Uterus (tissue), 4 donors: Measurements from ENCODE around the gene VAT1L. TPM values are rescaled to one million over a fixed set of nuclear protein-coding genes. Genes with fewer than 3 reads are reported as not detected.

ENCODE experiments used
- DNase-seq, 2 donors: peaks; one replicate each; pipeline ENCODE4 v3.0.0-alpha.2; 2019 to 2020
- H3K27ac ChIP-seq, 2 donors: fragments of 200-600 bp; sonication (generic); 1 replicate in 1 of 2; 2 replicates in 1 of 2; pipeline ENCODE4 v1.5.1; 2016 to 2018
- H3K27me3 ChIP-seq, 2 donors: fragments of 200-600 bp; sonication (generic); one replicate each; pipeline ENCODE4 v1.5.1; 2018 to 2019; ENCODE audit warnings: control low read depth in 1 of 2
- H3K36me3 ChIP-seq, 2 donors: fragments of 200-600 bp; sonication (generic); one replicate each; pipeline ENCODE4 v1.5.1; 2019; ENCODE audit warnings: control low read depth in 1 of 2
- H3K4me1 ChIP-seq, 2 donors: fragments of 200-600 bp; sonication (generic); one replicate each; pipeline ENCODE4 v1.5.1; 2018 to 2019; ENCODE audit warnings: control low read depth in 1 of 2
- H3K4me3 ChIP-seq, 2 donors: fragments of 200-600 bp; sonication (generic); 1 replicate in 1 of 2; 2 replicates in 1 of 2; pipeline ENCODE4 v1.5.1; 2018 to 2019; ENCODE audit warnings: mild to moderate bottlenecking in 1 of 2
- H3K9me3 ChIP-seq, 2 donors: fragments of 200-600 bp; sonication (generic); one replicate each; pipeline ENCODE4 v1.5.1; 2019; ENCODE audit warnings: control low read depth in 1 of 2
- POLR2A ChIP-seq, 2 donors: fragments of 450-650 bp; IDR thresholded peaks; one replicate each; pipeline ENCODE4 v1.6.1; 2016; ENCODE audit warnings: antibody characterized with exemption in 2 of 2, mild to moderate bottlenecking in 1 of 2, moderate library complexity in 1 of 2
- intact Hi-C: fragments of 100-400 bp; cut with DNase I; formaldehyde crosslinking; loops from one replicate; pipeline ENCODE4 v1.15.1; 2023; ENCODE audit warnings: low total_unique reads
- total RNA-seq, 4 donors: library from RNA; depleted of rRNA in 3 of 4; stranded (reverse); fragments of >200 nt in 3 of 4; gene quantifications; one replicate each; pipeline versions ENCODE4 v1.1.0 to v1.2.4, GENCODE V29; 2014 to 2023
- TF ChIP-seq, protein P1 (sequence below), 4 experiments: fragments of 200-600 bp in 2 of 4; fragments of 450-650 bp in 2 of 4; sonication (generic) in 2 of 4; IDR thresholded peaks; one replicate each; pipeline ENCODE4 v1.5.1; 2016 to 2019; ENCODE audit warnings: antibody characterized with exemption in 4 of 4, mild to moderate bottlenecking in 2 of 4, moderate library complexity in 1 of 4
- donor health status: DM: yes; HTN: yes; CAD: no.

The VAT1L gene
- total RNA-seq, 4 donors from 2014 or later = 0.29 to 3.8 (median 1.7) TPM

DNA sequence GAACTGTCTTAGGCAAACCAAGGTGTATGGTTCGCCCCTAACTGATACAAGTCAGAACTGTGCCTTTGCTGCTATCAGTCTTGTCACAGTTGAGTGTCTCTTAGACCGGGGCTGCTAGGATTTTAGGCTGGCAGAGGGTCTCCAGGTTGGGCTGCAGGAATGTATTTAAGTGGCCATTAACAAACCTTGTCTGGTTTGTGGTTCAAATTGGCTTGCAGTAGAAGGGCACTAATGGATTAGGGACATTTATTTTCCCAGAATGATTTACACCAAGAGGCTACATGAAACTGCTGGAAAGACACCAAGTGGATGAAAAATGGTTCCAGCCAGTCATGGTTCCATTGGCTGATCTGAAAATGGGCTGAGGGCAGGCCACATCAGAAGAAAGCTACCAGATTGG, 5.1 kb downstream of the VAT1L start:
- intact Hi-C loops = no loop called here
- TF ChIP-seq POLR2A (IDR thresholded peaks at IDR 0.05) = no peak
- TF ChIP-seq, protein P1, sequence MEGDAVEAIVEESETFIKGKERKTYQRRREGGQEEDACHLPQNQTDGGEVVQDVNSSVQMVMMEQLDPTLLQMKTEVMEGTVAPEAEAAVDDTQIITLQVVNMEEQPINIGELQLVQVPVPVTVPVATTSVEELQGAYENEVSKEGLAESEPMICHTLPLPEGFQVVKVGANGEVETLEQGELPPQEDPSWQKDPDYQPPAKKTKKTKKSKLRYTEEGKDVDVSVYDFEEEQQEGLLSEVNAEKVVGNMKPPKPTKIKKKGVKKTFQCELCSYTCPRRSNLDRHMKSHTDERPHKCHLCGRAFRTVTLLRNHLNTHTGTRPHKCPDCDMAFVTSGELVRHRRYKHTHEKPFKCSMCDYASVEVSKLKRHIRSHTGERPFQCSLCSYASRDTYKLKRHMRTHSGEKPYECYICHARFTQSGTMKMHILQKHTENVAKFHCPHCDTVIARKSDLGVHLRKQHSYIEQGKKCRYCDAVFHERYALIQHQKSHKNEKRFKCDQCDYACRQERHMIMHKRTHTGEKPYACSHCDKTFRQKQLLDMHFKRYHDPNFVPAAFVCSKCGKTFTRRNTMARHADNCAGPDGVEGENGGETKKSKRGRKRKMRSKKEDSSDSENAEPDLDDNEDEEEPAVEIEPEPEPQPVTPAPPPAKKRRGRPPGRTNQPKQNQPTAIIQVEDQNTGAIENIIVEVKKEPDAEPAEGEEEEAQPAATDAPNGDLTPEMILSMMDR (IDR thresholded peaks at IDR 0.05) = no peak
- Histone ChIP-seq H3K4me1 (no peaks in the 10 kb centered on the region), H3K9me3 (no peaks in the 10 kb centered on the region), H3K4me3 (no peak overlapping the region), H3K27ac (no peak overlapping the region), H3K27me3 (no peaks in the 10 kb centered on the region), H3K36me3 (no peaks in the 10 kb centered on the region)
- no peak for DNase-seq

DNA sequence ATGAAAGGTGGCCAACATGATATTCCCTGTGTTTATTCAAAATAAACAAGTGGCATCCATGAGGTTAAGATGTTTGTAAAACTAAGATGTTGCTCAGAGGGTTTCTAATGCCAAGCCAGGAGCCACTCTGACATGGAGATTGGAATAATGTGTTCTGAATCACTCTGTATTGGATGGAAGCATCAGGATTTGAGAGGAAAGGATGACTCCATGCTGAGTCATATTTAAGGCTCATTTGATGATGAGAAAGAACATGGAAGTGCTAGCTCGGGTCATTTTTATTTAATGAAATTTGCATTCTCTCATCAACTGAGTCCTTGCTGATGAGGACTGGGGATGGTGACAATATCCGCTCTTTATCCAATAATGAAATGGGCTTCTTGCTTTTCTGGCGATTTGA, 6.2 kb downstream of the VAT1L start:
- Histone ChIP-seq H3K27me3 (no peaks in the 10 kb centered on the region), H3K27ac (no peak overlapping the region), H3K4me3 (no peak overlapping the region), H3K9me3 (no peaks in the 10 kb centered on the region), H3K4me1 (no peaks in the 10 kb centered on the region), H3K36me3 (no peaks in the 10 kb centered on the region)
- DNase-seq = no peak
- intact Hi-C loops = no loop called here
- TF ChIP-seq, protein P1 (IDR thresholded peaks at IDR 0.05) = no peak
- TF ChIP-seq POLR2A (IDR thresholded peaks at IDR 0.05) = no peak

DNA sequence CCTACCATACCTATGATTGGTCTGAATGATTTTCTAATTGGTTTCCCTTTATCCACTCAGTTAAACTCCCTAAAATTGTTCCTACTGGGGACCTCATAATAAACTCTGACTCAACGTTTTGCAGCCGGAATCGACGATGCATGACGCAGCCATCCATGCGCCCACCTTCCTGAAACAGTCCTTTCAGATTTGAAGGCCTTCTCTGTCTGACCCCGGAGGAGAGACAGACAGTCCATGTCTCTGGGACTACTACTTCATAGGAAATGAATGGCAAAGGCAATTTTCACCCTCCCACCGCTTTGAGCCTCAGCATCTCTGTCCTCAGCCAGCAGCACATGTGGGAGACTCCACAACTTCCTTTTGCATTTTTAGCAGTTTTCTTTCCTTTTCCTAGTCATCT, 13.5 kb downstream of the VAT1L start:
- H3K4me3 ChIP-seq = no peak overlapping the region
- H3K4me1 ChIP-seq = no peaks in the 10 kb centered on the region
- H3K27me3 ChIP-seq = no peaks in the 10 kb centered on the region
- no peaks in the 10 kb centered on the region for H3K36me3 ChIP-seq
- TF ChIP-seq, protein P1 (IDR thresholded peaks at IDR 0.05) = no peak
- TF ChIP-seq POLR2A (IDR thresholded peaks at IDR 0.05) = no peak
- H3K27ac ChIP-seq = no peak overlapping the region
- no peak for DNase-seq
- intact Hi-C loops = no loop called here
- no peaks in the 10 kb centered on the region for H3K9me3 ChIP-seq

DNA sequence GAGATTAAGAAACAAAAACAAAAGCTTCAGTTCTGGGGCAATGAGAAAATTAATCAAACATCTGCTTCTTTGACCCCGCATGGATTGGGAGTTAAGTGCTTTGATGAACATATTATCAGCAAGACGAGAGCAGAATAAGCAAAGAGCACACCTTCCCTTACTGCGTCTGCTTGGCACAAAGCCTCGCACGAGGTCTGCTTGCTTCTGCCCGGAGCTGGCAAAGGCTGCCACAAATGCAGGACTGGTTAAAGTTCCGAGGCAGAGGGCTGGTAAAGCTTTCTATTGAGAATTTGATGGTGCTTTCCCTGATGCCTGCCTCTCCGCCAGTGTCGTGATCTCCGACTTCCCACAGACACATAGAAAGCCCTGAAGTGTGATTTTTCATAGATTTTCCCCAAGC, 17.0 kb downstream of the VAT1L start:
- H3K9me3 ChIP-seq = no peaks in the 10 kb centered on the region
- DNase-seq = no peak
- TF ChIP-seq POLR2A (IDR thresholded peaks at IDR 0.05) = no peak
- TF ChIP-seq, protein P1 (IDR thresholded peaks at IDR 0.05) = no peak
- no peaks in the 10 kb centered on the region for H3K27me3 ChIP-seq
- no peak overlapping the region for H3K27ac ChIP-seq
- intact Hi-C loops = no loop called here
- no peaks in the 10 kb centered on the region for H3K4me1 ChIP-seq
- no peak overlapping the region for H3K4me3 ChIP-seq
- H3K36me3 ChIP-seq = no peaks in the 10 kb centered on the region

DNA sequence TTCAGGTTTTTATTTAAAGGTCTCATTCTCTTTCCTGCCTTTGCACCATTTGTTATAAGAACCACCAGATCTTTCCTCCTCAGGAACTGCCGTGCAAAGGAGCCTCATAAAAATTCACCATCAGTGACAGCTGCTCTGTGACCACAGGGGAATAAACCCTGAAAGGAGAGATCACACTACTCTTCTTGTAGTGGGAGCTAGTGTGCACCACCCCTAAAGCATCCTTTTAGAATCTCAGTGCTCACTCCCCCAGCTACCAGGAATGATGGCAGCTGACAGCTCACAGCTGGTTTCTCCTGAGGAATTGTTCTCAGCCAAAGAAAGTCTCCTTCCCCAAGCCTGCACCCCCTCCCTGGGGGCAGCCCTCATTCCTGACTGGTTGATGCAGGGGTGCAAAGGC, 18.7 kb downstream of the VAT1L start:
- H3K27ac ChIP-seq = no peak overlapping the region
- no peaks in the 10 kb centered on the region for H3K36me3 ChIP-seq

DNA sequence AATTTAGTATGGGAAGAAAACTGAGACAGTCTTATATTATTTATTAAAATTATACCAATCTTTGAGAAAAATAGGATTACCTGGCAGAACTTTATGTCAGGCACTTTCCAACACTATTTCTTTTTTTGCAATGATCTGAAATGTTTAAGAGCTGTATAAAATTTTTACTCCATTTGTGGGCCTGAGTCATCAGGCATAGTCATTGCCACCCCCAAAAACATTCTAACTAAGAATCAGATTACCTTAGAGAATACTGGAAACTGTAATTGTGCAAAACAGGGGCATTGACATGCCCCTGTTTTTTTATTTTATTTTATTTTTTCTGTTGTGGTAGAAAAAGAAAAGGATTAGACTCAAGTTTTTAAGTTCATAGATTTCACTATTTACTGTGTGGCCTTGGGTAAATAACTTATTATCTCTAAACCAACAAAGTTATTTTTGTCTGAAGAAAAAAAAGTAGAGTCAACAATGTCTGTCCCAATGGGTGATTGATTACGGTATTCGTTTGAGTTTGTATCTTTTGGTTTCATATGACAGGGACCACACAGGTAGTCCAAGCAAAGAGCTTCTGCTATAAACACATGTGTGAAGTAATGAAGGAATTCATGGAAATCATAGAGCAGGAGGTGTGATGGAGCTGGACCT, 24.6 kb downstream of the VAT1L start:
- intact Hi-C loops = no loop called here

More for the DNA sequence above, 18.7 kb downstream of the VAT1L start:
- no peak for DNase-seq
- no peaks in the 10 kb centered on the region for H3K27me3 ChIP-seq
- no peak for TF ChIP-seq POLR2A (IDR thresholded peaks at IDR 0.05)
- H3K4me1 ChIP-seq = no peaks in the 10 kb centered on the region
- H3K9me3 ChIP-seq = no peaks in the 10 kb centered on the region
- intact Hi-C loops = no loop called here
- no peak overlapping the region for H3K4me3 ChIP-seq

More for the DNA sequence above, 24.6 kb downstream of the VAT1L start:
- H3K36me3 ChIP-seq = no peaks in the 10 kb centered on the region
- H3K27me3 ChIP-seq = no peaks in the 10 kb centered on the region
- TF ChIP-seq, protein P1 (IDR thresholded peaks at IDR 0.05) = no peak
- no peak for TF ChIP-seq POLR2A (IDR thresholded peaks at IDR 0.05)
- no peak overlapping the region for H3K27ac ChIP-seq
- no peaks in the 10 kb centered on the region for H3K4me1 ChIP-seq
- no peak for DNase-seq
- no peaks in the 10 kb centered on the region for H3K9me3 ChIP-seq
- no peak overlapping the region for H3K4me3 ChIP-seq
